Fibroblast of the aortic adventitia (primary cell): ENCODE results near the gene TDP1. TPM values are rescaled to one million over a fixed set of nuclear protein-coding genes. Genes with fewer than 3 reads are reported as not detected.

ENCODE experiments used
- DNase-seq: peaks from one replicate; pipeline ENCODE4 v3.0.0-alpha.2; 2010; ENCODE audit warnings: low read depth
- H3K4me3 ChIP-seq: 2 replicates; pipeline ENCODE4 v1.5.1; 2011; ENCODE audit warnings: low read depth, mild to moderate bottlenecking, control low read depth, low read length, moderate library complexity
- CTCF ChIP-seq: IDR thresholded peaks from 2 replicates; pipeline ENCODE4 v1.5.1; 2011; ENCODE audit warnings: mild to moderate bottlenecking, low read length, control low read depth, inconsistent platforms; ENCODE audit not compliant: insufficient read depth
- total RNA-seq: library from RNA; depleted of rRNA; stranded (reverse); fragments of >200 nt; gene quantifications from 2 replicates; pipeline ENCODE4 v1.2.3, GENCODE V29; 2012; ENCODE audit warnings: low replicate concordance

The TDP1 gene
- total RNA-seq, 1 donor = 28.7 TPM

- H3K4me3 ChIP-seq = no peak overlapping the region
- TF ChIP-seq CTCF = no peak
- no peak for DNase-seq
These were observed 5.2 kb downstream of the TDP1 start for GRCh38 chr14:89960914-89961313.

- H3K4me3 ChIP-seq = no peak overlapping the region
- no peak for DNase-seq
- no peak for TF ChIP-seq CTCF
These were observed 7.7 kb downstream of the TDP1 start for GRCh38 chr14:89963288-89963978.

- no peak overlapping the region for H3K4me3 ChIP-seq
- no peak for DNase-seq
- TF ChIP-seq CTCF = no peak
These were observed 10.1 kb downstream of the TDP1 start for GRCh38 chr14:89965839-89966238.

GRCh38 chr14:89973234-89973823, 17.6 kb downstream of the TDP1 start:
- peak; percentile 88 for TF ChIP-seq CTCF
- peak; percentile 76 for DNase-seq
- H3K4me3 ChIP-seq = no peak overlapping the region

- DNase-seq = no peak
- H3K4me3 ChIP-seq = no peak overlapping the region
- no peak for TF ChIP-seq CTCF
These were observed 21.9 kb downstream of the TDP1 start for GRCh38 chr14:89977668-89978067.

- H3K4me3 ChIP-seq = no peak overlapping the region
- DNase-seq = no peak
- TF ChIP-seq CTCF = no peak
These were observed 22.9 kb downstream of the TDP1 start for GRCh38 chr14:89978656-89979055.
